GM10847 (cell line): ENCODE results near the gene ACIN1.

Experiments
- POLR2A ChIP-seq: IDR thresholded peaks from 2 replicates; pipeline ENCODE4 v1.6.1; 2011; ENCODE audit not compliant: insufficient read length; ENCODE audit errors: extremely low read depth

ACIN1 gene

DNA sequence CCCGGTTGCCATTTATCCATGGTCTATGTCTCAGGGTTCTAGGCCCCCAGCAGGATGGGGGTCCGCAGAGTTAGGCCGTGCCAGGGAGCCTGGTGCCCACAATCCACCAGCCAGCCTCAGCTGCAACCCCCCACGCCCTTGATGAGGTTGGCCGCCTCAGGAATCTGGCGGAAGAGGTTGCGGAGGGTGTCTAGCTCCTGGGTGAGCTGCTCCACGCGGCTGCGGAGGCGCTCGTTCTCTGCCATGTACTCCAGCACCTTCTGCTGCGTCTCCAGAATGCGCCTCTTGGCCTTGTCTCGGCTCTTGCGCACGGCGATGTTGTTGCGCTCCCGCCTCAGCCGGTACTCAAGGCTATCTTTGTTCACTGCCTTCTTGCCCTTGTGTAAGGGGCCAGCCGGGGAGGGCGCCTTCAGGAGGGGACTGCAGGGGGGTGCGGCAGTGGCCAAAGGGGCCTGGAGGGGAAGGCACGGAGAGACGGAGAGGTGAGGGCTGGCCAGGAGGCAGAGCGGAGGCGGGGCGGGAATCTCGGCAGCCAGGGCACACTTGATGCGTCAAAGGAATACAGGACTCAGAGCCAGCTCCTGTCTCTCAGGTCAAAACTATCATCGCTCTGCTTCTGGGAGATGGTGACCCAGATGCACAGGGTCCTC lies 22.6 kb upstream of the ACIN1 start:
- TF ChIP-seq POLR2A = no peak

GRCh38 chr14:23115918-23116317 lies 21.0 kb upstream of the ACIN1 start:
- no peak for TF ChIP-seq POLR2A

GRCh38 chr14:23115039-23115731 lies 20.2 kb upstream of the ACIN1 start:
- TF ChIP-seq POLR2A = no peak

DNA sequence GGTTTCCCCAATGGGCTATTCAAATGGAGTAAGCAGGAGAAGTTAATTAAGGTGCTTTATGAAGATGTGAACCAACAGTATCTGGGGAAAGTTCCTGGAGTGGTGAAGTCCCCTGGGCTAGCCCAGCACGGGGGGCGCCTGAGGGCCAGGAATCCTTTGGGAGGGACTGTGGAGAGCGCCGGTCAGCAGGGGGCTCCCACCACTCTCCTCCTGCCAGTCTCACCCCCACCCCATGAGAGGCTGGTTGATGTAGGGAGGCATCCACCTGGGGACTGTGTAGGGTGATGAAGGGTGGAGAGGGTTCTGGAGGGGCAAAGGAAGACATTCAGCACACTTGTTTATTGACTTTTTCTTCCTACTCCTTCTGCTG lies 19.7 kb upstream of the ACIN1 start:
- no peak for TF ChIP-seq POLR2A

- no peak for TF ChIP-seq POLR2A
Measured at GRCh38 chr14:23114120-23114458, 19.2 kb upstream of the ACIN1 start.

GRCh38 chr14:23113431-23114119 lies 18.6 kb upstream of the ACIN1 start:
- TF ChIP-seq POLR2A = no peak

DNA sequence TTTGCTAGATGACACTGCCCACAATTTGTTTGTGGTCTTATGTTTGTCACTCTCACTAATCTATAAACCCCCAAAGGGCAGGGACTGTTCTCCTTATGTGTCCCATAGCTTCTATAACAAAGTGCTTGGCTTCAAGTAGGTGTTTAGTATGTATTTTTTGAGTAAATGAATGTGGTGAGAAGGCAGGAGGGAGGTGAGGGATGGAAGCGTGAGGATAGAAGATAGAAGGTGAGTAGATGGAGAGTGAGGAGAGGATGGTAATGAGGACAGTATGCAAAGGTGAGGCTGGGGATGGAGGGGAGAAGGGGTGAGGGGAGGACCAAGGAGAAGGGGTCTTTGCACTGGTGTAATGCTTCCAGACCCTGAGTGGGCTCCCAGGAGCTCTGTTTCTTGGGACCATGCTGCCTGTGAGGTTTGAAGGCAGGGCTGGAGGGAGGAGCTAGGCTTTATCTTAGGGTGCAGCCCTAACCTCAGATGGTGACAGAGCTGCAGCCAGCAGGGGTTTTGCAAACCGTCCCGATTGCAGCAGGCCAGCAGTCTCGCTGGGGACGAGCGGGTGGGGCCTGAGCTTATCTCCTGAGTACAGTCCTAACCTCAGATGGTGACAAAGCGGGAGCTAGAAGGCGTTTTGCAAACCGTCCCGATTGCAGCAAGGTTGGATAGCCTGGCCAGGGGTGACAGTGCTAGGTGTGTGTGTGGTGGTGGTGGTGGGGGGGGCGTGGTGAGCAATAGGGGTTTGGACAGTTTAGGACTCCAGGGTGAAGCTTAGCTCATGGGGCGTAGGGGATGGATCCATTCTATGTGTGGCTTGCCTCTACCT lies 17.6 kb upstream of the ACIN1 start:
- no peak for TF ChIP-seq POLR2A

DNA sequence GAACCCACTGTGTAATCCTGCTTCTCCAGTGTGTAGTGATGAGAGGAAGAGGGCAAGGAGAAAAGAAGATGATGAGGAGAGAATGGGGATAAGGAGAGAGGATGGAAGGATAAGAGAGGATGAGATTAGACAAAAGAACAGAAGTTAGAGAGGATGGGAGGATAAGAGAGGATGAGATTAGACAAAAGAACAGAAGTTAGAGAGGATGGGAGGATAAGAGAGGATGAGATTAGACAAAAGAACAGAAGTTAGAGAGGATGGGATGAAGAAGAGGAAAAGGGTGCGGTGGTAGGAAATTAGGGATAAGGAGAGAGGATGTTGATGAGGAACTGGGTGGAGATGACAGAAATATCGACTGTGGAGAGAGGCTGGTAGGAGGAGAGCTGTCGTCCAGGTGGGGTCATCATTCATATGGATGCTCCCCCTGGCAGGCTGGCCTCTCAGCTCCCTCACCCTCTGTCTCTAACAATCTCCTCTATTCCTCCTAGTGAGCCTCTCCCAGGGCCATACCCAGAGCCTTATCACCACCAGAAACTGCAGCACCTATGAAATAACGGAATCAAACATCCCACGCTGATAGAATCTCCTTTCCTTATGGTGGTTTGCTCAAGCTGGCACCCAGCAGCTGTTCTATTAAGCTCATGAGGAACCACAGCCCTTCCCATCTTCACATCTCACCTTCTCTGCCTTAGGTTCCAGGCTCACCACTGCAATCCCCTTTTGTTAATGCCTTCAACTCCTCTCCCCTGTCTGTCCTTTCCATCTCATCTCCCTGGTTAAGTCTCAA lies 15.8 kb upstream of the ACIN1 start:
- no peak for TF ChIP-seq POLR2A

- no peak for TF ChIP-seq POLR2A
Measured at GRCh38 chr14:23109769-23110168, 14.8 kb upstream of the ACIN1 start.

DNA sequence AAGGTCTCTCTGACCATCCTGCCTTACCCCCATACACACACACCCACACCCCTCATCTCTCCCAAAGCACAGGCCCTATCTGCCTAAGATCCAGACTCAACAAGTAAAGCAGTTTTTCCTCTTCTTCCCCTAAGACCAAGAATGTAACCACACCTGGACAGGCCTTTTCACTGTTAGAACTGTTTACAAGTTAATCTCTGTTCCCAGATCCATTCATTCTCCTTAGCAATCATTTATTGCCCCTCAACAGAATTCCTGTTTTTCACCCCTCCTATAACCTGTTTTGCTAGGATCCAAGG lies 11.8 kb upstream of the ACIN1 start:
- TF ChIP-seq POLR2A = no peak

DNA sequence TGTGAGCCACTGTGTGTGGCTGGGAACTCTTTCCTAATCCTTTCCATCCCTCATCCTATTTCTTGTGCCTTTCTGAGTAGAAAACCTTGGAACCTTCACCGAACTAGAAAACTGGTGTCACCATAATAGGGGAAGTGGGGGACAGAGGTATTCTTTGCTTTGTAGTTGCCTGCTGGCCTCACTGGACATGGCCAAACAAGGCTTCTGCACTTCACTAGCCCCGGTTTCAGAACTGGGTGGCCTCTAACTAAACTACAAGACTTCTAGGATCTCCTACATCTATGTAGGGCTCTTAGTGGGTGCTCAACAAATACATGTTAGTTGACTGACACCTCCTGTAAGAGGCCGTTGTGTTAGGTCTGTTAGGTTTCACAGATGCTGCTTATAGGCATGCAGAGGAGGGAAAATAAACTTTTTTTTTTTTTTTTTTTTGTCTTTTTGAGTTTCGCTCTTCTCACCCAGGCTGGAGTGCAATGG lies 10.4 kb upstream of the ACIN1 start:
- no peak for TF ChIP-seq POLR2A

DNA sequence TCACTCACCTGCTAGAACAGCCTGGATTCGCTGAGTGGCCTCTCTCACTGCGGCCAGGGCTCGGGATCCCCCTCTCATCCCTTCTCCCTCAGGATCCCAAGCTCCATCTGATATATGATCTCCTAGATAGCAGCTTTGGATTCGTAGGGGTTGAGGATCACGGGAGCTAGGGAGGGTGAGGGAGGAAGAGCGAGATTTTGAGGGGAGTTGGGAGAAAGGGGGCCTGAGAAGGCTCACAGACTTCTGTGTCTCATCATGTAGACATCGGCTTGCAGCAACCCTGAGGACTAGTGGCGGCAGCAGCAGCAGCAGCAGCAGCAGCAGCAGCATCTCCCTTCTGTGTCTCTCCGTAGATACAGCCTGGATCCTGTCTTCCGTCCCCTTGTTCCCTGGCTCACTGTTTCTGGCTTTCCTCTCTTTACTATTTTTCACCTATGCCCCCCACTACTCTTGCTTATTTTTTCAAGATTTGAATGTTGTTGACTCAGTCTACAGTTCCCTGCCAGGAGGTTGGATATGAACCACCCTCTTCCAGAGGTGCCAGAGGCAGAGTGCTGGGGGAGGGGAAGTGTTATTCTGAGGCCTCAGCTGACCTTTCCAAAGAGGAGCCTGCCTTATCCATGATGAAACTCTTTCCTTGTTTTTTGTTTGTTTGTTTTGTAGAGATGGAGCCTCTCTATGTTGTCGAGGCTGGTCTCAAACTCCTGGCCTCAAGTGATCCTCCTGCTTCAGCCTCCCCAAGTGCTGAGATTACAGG lies 9.8 kb upstream of the ACIN1 start, which contains the start of gene CIROP:
CIROP (minus strand) TSS at position 399 of the 757 bp plus-strand sequence; CDS start at position 330, 69 bp downstream.
- no peak for TF ChIP-seq POLR2A

GRCh38 chr14:23104070-23104590 lies 9.2 kb upstream of the ACIN1 start:
- TF ChIP-seq POLR2A = no peak

DNA sequence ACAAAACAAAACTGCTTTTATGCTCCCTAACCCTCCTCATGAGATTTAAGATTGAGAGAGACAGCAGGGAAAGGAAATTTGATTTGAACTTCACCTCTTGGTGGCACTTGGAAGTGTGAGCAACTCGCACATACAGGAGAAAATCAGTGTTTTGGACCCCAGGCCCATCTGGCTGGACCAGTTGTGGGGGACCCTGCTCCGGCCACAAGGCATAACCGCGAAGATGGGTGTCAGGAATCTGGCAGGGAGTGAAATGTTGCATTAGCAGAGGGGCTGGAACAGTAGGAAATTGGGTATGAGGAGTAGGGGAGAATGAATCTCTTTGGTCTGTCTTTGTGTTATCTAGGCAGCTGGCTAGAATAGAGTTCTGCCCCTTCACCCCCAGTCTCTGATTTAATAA lies 8.6 kb upstream of the ACIN1 start:
- no peak for TF ChIP-seq POLR2A
